Stimulated activated CD4-positive, alpha-beta T cell treated with anti-CD3 and anti-CD28 coated beads, TNF-alpha, amount 100 ng/mL, for 4 hours (primary cell): ENCODE measurements around the gene PPP1R16B.
A peak's percentile ranks its signal among the peaks of the same experiment; 100 is the strongest.

Experiments
- DNase-seq, 3 experiments: peaks; one replicate each; pipeline ENCODE4 v3.0.0-alpha.2; 2020; ENCODE audit warnings: low read depth in 3 of 3

Gene PPP1R16B

GRCh38 chr20:38962044-38962927, 156.8 kb downstream of the PPP1R16B start, which contains the start of gene DHX35:
Gene DHX35 (plus strand): TSS chr20:38962344. CDS start chr20:38962368, 24 bp downstream.
- peak; percentile 97 to 98 (median 98) for DNase-seq

DNA sequence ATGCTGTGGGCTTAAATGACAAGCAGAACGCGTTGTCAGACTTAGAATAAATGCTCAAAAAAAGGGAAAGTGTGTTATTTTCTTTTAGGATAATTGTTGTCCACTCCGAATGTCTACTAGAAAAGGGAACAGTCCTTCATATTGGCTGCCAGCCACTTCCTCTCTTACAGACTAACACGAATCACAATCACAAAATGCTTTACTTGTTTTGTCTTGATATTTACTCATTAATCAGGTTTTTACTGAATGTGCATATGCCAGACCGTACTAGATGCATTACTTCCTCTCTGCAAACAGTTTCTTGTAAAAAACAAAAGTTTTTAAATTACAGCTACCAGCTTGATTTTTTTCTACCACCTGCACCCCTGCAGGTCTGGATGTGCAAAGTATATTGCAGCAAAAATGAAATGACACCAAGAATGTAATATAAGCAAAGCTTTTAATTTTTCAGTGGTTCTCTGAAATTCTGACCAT, 157.5 kb downstream of the PPP1R16B start:
- no peak for DNase-seq

DNA sequence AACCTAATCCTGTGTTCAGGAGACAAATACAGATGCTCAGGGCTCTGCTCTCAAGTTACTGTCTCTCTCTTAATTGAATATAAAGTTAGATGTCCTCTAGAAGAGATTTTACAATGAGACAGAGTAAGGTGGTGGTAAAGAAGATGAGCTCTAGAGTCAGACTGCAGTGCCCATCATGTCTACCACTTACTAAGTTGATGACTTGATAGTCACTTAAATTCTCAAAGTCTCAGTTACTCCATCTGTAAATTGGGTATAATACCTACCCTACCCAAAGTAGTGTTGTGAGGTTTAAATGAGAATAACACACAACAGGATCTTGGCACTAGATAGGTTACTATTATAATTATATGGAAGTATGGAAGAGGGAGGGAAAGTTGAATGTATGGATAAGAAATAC, 158.2 kb downstream of the PPP1R16B start:
- DNase-seq, result no peak

DNA sequence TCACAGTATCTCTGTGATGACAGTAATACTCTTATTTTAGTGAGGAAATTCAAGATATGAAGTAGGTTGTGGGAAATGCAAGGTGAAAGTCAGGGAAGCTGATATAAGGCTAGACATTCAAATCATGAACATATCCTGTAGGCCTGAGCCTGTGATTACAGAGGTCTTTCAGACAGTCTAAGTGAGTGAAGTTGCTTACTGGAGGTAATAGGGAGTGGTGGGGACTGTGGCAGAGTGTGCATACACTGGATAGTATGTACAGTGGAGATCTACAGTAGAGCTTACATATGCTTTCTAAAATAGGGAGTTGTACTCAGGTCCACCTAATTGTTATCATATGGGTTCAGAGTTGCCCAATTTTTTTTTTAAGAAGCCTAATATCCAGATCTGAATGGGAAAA, 159.8 kb downstream of the PPP1R16B start:
- no peak for DNase-seq

GRCh38 chr20:38968090-38968489, 162.6 kb downstream of the PPP1R16B start:
- no peak for DNase-seq

- no peak for DNase-seq
Observed at GRCh38 chr20:38969708-38970107, 164.2 kb downstream of the PPP1R16B start.

- DNase-seq, result no peak
Observed at GRCh38 chr20:38970302-38970701, 164.8 kb downstream of the PPP1R16B start.
